Measurements from ENCODE around the gene ENPP6.
A peak's percentile ranks its signal among the peaks of the same experiment; 100 is the strongest.
"Not testable (repeated sequence)": the region's sequence is repeated elsewhere in the genome, so short reads cannot be mapped to it uniquely, and the experiment has no call there.

The ENPP6 gene

DNA sequence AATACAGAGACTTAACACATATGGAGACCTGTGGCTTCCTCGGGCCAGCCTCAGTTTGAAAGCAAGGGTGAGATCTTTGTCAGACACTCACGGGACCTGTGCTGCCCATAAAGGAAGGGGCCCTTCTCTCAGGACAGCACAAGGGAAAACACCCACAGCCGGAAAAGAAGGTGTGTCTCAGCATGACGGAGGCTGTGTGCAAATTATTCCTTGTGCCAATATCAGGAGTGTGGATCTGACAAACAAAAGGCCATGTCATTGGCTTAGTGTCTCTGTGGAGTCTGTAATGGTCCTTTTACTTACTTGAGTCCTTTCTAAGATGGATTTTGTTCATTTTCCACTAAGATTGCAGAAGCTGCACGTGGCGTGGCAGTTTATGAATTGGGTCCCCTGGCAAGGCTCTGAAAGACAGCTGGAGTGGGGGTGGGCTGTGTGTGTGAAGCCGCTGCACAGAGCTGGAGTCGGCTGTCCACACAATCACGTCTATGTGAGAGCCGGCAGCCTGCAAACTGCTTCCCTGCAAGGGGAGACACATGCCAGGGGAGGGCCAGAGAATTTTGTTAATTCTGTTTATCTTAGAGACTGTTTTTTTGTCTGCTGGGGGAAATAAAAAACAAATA is 1.9 kb downstream of the ENPP6 start:
- H3K4me3 ChIP-seq, result no peak overlapping the region
- no peaks in the 10 kb centered on the region for H3K4me1 ChIP-seq
- H3K9me3 ChIP-seq, result no peaks in the 10 kb centered on the region
- no peaks in the 10 kb centered on the region for H3K36me3 ChIP-seq (replicated peaks)
- DNase-seq (ENCODE audit: low spot score in 2 of 2), result no peak
- in situ Hi-C loops (cut with MboI; ENCODE audit: low sequenced_read_pairs), result no loop called here
- no peaks in the 10 kb centered on the region for H3K27me3 ChIP-seq (ENCODE audit: low read depth)

DNA sequence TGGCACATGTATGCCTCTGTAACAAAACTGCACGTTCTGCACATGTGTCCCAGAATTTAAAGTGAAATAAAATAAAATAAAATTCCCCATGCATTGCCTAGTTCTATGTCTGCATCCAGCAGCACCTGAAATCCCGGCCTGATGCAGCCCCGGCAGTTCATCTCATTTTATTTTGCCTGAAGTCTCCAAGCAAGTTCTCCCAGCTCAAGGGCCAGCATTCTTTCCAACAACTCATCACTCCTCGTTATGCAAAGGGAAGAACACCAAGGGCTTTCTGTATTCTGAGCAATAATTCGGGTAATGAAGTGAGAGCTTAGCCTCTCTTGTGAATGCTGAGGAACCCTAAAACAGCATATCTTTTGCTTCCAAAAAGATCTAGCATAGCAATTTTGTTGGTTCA is 2.7 kb downstream of the ENPP6 start:
- Histone ChIP-seq H3K36me3 (replicated peaks) (no peaks in the 10 kb centered on the region), H3K4me3 (no peak overlapping the region), H3K4me1 (no peaks in the 10 kb centered on the region), H3K9me3 (no peaks in the 10 kb centered on the region), H3K27me3 (ENCODE audit: low read depth) (no peaks in the 10 kb centered on the region)
- in situ Hi-C loops (cut with MboI; ENCODE audit: low sequenced_read_pairs), result no loop called here
- DNase-seq (ENCODE audit: low spot score in 2 of 2), result no peak

DNA sequence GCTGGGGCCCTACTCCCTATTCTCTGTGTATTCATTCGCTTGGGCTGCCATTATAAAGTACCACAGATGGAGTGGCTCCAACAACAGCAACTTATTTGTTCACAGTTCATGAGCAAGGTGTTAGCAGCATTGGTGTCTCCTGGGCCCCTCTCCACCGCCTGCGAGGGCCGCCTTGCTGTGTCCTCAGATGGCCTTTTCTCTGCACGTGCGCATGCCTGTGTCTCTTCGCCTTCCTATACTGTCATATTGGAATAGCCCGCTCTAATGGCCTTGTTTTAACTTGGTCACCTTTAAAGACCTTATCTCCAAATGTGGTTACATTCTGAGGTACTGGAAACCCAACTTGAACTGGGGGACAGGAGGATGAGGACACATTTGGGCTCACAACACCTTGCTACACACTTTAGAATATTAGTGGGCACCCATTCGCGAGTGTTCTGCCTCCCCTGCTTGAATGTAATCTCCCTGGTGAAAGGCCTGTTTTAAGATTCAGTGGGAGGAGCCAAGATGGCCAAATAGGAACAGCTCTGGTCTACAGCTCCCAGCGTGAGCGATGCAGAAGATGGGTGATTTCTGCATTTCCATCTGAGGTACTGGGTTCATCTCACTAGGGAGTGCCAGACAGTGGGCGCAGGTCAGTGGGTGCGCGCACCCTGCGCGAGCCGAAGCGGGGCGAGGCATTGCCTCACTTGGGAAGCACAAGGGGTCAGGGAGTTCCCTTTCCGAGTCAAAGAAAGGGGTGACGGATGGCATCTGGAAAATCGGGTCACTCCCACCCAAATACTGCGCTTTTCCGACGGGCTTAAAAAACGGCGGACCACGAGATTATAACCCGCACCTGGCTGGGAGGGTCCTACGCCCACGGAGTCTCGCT is 9.7 kb downstream of the ENPP6 start:
- DNase-seq (ENCODE audit: low spot score in 2 of 2); H3K36me3 ChIP-seq (replicated peaks); H3K4me1 ChIP-seq; H3K27me3 ChIP-seq (ENCODE audit: low read depth); H3K9me3 ChIP-seq; in situ Hi-C loops (cut with MboI; ENCODE audit: low sequenced_read_pairs); H3K4me3 ChIP-seq: not testable (repeated sequence)

DNA sequence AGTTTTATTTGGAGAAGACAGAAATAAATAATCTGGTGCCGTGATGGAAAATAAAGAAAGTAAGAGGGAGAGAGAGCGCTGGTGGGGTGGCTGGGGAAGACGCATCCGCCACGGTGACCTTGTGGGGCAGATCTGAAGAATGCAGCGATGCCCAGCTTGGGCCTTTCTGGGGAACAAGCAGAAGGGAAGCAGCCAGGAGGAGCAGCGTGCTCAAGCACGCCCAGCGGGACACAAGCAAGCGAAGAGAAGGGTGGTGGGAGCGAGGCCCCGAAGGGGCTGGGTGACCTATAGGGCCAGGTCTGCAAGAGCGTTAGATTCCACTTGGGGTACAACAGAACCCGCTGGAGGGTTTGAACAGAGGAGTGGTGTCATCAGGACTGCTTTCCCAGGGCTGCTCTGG is 12.4 kb downstream of the ENPP6 start:
- in situ Hi-C loops (cut with MboI; ENCODE audit: low sequenced_read_pairs), result no loop called here
- H3K4me1 ChIP-seq, result no peaks in the 10 kb centered on the region
- DNase-seq (ENCODE audit: low spot score in 2 of 2), result no peak
- H3K27me3 ChIP-seq (ENCODE audit: low read depth), result no peaks in the 10 kb centered on the region
- H3K9me3 ChIP-seq, result no peaks in the 10 kb centered on the region
- no peak overlapping the region for H3K4me3 ChIP-seq
- no peaks in the 10 kb centered on the region for H3K36me3 ChIP-seq (replicated peaks)

DNA sequence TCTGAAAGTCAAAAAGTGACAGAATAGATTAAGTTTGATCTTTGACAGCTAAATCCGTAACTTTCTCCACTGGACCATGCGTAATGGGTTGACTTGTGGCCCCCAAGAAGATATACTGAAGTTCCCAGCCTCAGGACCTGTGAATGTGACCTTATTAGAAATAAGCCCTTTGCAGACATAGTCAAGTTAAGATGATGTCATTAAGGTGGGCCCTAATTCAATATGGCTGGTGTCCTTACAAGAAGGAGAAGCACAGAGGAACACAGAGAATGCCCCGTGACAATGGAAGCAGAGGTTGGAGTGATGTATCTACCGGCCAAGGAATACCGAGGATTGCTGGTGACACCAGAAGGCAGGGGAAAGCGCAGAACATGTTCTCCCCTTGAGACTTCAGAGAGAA is 14.4 kb downstream of the ENPP6 start:
- H3K27me3 ChIP-seq (ENCODE audit: low read depth), result no peaks in the 10 kb centered on the region
- in situ Hi-C loops (cut with MboI; ENCODE audit: low sequenced_read_pairs), result no loop called here
- H3K9me3 ChIP-seq, result no peaks in the 10 kb centered on the region
- no peaks in the 10 kb centered on the region for H3K4me1 ChIP-seq
- no peaks in the 10 kb centered on the region for H3K36me3 ChIP-seq (replicated peaks)
- no peak for DNase-seq (ENCODE audit: low spot score in 2 of 2)
- H3K4me3 ChIP-seq, result no peak overlapping the region

DNA sequence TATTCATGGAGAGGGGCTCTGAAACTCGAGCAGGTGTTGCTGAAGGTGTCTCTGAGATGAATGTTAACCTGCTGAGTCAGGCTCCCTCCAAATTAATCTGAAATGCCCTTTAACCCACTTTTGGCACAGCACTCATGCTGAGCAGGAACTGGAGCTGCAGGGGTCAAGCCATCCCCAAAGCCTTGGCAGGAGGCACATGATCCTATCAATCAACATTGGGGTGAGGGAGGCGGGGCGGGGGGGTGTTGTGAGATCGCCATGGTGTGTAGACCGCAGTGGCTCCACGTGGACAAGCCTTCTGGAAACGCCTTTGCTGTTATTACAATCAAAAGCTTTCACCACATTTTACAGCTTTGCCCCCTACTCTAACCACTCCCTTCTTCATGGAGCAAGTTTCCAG is 16.5 kb downstream of the ENPP6 start:
- H3K9me3 ChIP-seq, result no peaks in the 10 kb centered on the region
- no peaks in the 10 kb centered on the region for H3K36me3 ChIP-seq (replicated peaks)
- no peak for DNase-seq (ENCODE audit: low spot score in 2 of 2)
- H3K4me1 ChIP-seq, result peaks cover 13% of the 10 kb centered on the region
- H3K27me3 ChIP-seq (ENCODE audit: low read depth), result no peaks in the 10 kb centered on the region
- no peak overlapping the region for H3K4me3 ChIP-seq
- in situ Hi-C loops (cut with MboI; ENCODE audit: low sequenced_read_pairs), result no loop called here

DNA sequence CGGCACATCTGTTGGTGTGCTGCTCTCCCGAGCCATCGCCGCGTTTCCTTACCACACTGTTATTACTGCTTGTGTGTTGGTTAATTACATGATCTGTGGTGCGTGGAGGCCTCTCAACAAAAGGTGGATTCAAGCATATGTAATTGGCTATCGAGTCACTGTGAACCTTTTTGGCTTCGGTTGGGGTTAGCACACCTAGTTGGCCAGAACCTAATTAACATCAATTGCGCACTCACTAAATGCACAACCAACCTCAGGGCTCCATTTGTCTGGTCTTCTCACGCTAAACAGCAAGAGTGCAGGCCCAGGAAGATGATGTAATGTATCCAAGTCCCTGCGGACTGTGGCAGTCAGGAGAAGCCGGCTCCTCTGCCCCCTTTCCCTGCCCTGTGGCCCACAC is 17.4 kb downstream of the ENPP6 start:
- Histone ChIP-seq H3K9me3 (no peaks in the 10 kb centered on the region), H3K36me3 (replicated peaks) (no peaks in the 10 kb centered on the region), H3K4me3 (no peak overlapping the region), H3K27me3 (ENCODE audit: low read depth) (no peaks in the 10 kb centered on the region), H3K4me1 (peaks cover 13% of the 10 kb centered on the region)
- in situ Hi-C loops (cut with MboI; ENCODE audit: low sequenced_read_pairs), result no loop called here
- DNase-seq (ENCODE audit: low spot score in 2 of 2), result no peak

DNA sequence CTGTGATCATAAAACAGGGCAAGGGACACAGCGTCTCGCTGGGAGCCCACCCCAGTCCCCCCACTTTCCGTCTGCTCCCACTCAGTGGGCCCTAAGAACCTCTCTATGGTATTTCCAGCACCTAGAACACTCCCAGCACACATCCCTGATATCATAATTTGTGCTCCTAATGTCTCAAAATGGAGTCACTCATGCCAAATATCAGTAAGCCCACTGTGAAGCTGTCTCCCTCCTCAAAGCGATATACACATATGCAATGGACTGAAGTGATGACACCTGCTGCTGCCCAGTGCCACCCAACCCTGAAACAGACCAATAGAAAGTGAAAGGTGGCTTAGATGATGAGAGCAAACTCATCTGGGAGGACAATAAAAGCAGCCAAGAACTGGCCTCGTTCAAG is 17.9 kb downstream of the ENPP6 start:
- H3K9me3 ChIP-seq, result no peaks in the 10 kb centered on the region

DNA sequence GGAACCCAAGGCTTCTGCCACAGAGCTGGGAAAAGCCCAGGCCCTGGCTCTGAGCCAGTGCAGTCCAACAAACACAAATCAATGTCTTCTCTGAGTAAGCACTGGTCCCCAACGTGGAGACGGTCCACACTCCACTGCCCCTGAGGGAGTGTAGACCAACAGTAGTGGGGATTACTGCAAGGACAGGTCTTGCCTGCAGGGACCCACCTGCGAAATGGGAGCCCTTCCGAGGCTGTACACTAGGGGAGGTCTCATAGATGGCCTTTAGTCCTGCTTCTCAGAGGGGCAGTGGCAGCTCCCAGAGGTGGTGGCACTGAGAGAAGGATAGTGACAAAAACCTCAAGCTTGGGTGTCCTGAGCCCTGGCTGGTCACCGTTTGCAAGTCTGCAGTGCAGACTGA is 19.5 kb downstream of the ENPP6 start:
- in situ Hi-C loops (cut with MboI; ENCODE audit: low sequenced_read_pairs), result no loop called here
- no peaks in the 10 kb centered on the region for H3K36me3 ChIP-seq (replicated peaks)

More for the DNA sequence above, 17.9 kb downstream of the ENPP6 start:
- Histone ChIP-seq H3K27me3 (ENCODE audit: low read depth) (no peaks in the 10 kb centered on the region), H3K4me3 (no peak overlapping the region), H3K4me1 (peaks cover 13% of the 10 kb centered on the region), H3K36me3 (replicated peaks) (no peaks in the 10 kb centered on the region)
- DNase-seq (ENCODE audit: low spot score in 2 of 2), result no peak
- in situ Hi-C loops (cut with MboI; ENCODE audit: low sequenced_read_pairs), result no loop called here

DNA sequence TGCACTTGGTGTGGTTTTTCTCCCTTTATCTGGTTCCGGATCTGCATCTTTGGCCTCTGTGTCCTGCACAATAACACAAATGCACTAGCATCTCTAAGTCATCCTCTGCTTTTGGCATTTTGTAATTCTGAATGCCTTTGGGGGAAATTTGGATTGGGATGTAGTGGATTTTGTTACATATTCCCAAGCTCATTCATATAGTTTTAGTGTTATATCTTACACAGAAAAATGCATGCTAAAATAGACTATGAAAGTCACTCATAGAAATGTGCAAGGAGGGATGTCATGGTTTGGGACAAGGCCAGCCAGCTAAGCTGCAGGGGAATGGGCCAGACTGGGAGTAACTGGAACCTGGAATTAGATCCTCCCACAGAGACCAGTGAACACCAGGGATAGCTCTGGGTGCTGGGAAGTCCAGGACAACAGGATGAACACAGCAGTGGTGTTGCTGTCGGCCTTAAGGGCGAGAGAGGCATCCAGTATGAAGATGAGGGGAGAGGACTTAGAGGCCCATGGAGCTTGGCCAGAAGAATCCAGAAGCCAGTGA is 20.1 kb downstream of the ENPP6 start:
- Histone ChIP-seq H3K27me3 (ENCODE audit: low read depth) (no peaks in the 10 kb centered on the region), H3K9me3 (no peaks in the 10 kb centered on the region; the same call in 1 of the 2 replicates), H3K36me3 (replicated peaks) (no peaks in the 10 kb centered on the region), H3K4me1 (peaks cover 13% of the 10 kb centered on the region), H3K4me3 (no peak overlapping the region)
- DNase-seq (ENCODE audit: low spot score in 2 of 2), result no peak
- in situ Hi-C loops (cut with MboI; ENCODE audit: low sequenced_read_pairs), result no loop called here

More for the DNA sequence above, 19.5 kb downstream of the ENPP6 start:
- no peaks in the 10 kb centered on the region for H3K27me3 ChIP-seq (ENCODE audit: low read depth)
- H3K4me1 ChIP-seq, result peaks cover 13% of the 10 kb centered on the region
- no peaks in the 10 kb centered on the region; the same call in 1 of the 2 replicates for H3K9me3 ChIP-seq
- DNase-seq (ENCODE audit: low spot score in 2 of 2), result no peak
- H3K4me3 ChIP-seq, result no peak overlapping the region

DNA sequence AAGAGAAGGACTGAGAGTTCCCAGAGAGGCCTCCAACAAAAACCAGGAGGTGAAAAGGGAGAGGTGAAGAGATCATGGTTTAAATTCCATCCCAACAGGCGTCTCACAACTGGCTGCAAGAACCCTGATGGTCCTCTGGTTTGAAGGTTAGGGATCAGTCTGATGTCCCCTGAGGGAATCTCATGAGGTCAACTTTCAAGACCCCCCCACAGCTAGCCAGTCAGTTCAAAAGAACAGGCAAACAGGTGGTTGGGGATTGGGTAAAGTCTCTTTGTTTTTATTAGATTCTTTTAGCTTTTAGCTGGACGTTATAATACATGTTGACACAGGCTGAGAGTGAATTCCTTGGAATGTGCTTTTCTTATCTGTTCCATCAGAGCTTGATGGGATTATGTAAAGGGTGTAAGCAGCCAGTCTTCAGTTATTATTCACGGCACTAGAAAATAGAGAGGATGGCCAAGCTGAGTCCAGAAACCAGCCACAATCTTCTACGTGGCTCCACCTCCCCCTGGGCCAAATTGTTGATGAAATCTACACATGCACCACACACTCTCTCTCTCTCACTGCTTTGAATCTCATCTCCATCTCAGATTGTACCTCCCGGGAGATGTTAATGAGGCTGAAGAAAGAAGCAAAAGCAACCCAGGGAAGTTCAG is 20.8 kb downstream of the ENPP6 start:
- Histone ChIP-seq H3K4me1 (peaks cover 13% of the 10 kb centered on the region), H3K27me3 (ENCODE audit: low read depth) (no peaks in the 10 kb centered on the region), H3K4me3 (no peak overlapping the region), H3K9me3 (no peaks in the 10 kb centered on the region; the same call in 1 of the 2 replicates), H3K36me3 (replicated peaks) (no peaks in the 10 kb centered on the region)
- in situ Hi-C loops (cut with MboI; ENCODE audit: low sequenced_read_pairs), result no loop called here
- DNase-seq (ENCODE audit: low spot score in 2 of 2), result peak; percentile 69 to 82

DNA sequence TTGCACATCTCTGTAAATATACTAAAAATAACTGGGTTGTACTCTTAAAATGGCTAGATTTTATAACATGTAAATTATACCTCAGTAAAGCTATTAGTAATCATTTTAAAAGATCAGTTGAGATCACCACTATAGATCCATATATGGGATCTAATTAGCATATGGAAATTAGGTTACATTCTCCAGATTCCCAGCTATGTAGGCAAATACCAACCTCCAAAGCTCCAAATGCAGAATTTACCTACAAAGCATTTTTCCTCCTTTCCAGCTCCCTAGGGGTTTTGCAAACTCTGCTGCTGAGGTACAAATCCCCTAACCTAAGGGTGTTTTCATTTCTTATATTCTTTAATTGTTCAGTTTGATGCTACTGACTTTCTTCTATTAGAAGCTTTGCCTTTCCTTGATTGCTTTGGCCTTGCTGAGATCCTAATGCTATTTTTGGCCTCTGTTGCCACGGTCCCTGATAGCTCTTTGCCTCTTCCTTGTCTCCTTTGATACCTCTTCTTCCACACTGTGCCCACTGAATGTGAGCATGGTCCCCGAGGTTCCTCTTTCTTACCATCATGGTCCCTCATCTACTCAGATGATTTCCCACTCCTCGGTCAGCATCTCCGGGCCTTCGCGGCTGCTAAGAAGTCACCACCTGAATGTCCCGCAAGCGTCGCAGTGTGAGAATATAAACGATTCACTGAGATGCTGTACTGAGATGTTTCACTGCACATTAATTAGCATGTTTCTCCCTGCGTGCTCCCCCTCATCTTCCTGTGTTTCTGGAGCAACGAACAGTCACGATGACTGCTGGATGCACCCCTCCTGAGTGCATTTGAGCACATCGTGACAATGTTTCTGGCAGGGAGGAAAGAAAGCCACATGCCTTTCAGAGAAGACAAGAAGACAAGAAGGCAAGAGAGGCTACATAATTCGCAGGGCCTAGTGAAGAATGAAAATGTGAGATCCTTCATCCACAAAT is 23.8 kb downstream of the ENPP6 start:
- Histone ChIP-seq H3K36me3 (replicated peaks) (no peaks in the 10 kb centered on the region), H3K27me3 (ENCODE audit: low read depth) (no peaks in the 10 kb centered on the region), H3K4me1 (peaks cover 13% of the 10 kb centered on the region), H3K9me3 (no peaks in the 10 kb centered on the region; the same call in 1 of the 2 replicates), H3K4me3 (no peak overlapping the region)
- DNase-seq (ENCODE audit: low spot score in 2 of 2), result no peak
- in situ Hi-C loops (cut with MboI; ENCODE audit: low sequenced_read_pairs), result no loop called here

DNA sequence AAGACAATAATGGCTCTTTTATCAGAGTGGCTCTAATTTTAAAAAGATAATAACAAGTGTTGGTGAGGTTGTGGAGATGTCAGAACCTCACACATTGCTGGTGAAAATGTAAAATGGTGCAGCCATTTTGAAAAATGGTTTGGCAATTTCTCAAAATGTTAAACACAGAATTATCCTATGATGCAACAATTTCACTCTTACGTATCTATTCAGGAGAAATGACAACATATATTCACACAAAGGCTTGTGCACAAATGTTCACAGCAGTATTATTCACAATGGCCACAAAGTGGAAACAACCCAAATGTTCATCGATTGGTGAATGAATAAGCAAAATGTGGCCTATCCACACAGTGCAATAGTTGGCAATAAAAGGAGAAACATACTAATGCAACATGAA is 24.7 kb downstream of the ENPP6 start:
- peaks cover 13% of the 10 kb centered on the region for H3K4me1 ChIP-seq
- H3K4me3 ChIP-seq, result no peak overlapping the region
- H3K9me3 ChIP-seq, result no peaks in the 10 kb centered on the region; the same call in 1 of the 2 replicates
- H3K27me3 ChIP-seq (ENCODE audit: low read depth), result no peaks in the 10 kb centered on the region
- H3K36me3 ChIP-seq (replicated peaks), result no peaks in the 10 kb centered on the region
- in situ Hi-C loops (cut with MboI; ENCODE audit: low sequenced_read_pairs), result no loop called here
- no peak for DNase-seq (ENCODE audit: low spot score in 2 of 2)
